HG02870 (cell line): ENCODE measurements around the gene RBM19.
"Not testable (repeated sequence)": the region's sequence is repeated elsewhere in the genome, so short reads cannot be mapped to it uniquely, and the experiment has no call there.

ENCODE experiments used
- ATAC-seq: cut with Tn5 transposase; IDR thresholded peaks from one replicate; pipeline ENCODE4 v1.9.1; 2021; ENCODE audit warnings: mild to moderate bottlenecking, moderate library complexity; ENCODE audit not compliant: unreplicated experiment

The RBM19 gene

DNA sequence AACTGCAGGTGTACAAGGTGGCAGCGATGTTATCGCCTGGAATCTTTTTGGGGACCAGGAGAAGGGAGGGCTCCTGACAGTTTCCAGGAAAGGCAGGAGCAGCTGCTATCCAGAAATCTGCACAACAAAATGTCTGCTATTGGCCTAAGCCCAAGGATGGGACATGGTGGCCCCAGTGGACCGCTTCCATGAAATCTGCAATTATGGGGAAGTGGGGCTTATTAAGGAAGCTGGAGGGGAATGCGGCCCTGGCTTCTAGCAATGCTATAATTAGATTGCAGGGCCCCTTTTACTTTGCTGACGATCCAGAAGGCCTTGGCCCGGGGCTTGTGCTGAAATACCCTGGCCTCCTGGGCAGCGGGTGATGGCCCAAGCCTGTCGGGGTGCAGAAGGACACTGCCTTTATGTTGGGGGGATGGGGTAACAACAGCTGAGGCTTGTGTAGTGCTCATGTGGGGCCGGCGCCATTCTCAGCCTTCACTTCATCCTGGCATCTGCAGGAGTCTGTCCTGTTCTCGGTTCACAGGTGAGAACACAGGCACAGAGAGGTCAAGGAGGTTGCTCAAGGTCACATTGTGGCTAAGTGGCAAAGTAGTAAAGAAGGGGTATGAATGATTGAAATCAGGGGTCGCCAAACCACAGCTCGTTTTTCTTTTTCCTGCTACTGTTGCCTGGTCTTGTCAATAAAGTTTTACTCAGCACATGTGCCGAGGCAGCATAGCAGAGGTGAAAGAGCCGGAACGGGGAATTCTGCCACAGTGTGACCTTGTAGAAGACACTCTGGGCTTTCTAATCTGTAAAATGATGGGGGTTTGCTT is 153.5 kb downstream of the RBM19 start:
- ATAC-seq = no peak

DNA sequence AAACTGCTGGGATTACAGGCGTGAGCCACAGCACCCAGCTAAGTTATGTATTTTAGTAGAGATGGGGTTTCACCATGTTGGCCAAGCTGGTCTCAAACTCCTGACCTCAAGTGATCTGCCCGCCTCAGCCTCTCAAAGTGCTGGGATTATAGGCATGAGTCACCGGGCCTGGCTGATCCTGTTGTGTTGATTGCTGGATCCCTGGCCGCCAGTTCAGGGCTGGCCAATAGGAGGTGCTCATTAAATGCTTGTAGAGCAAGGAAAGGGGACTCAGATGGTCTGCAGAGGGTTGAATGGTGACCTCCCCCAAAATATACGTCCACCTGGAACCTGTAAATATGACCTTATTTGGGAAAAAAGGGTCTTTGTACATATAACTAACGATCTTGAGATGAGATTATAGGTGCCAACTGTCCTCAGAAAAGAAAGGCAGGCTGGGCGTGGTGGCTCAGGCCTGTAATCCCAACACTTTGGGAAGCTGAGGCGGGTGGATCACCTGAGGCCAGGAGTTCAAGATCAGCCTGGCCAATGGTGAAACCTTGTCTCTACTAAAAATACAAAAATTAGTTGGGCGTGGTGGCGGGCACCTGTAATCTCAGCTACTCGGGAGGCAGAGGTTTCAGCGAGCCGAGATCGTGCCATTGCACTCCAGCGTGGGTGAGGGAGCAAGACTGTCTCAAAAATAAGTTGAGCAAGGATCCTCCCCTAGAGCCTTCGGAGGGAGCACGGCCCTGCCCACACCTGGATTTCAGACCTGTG is 156.5 kb downstream of the RBM19 start:
- not testable (repeated sequence) for ATAC-seq

- ATAC-seq = no peak
Observed at GRCh38 chr12:113808095-113808951, 157.8 kb downstream of the RBM19 start.

- ATAC-seq = no peak
Observed at GRCh38 chr12:113805673-113806072, 160.5 kb downstream of the RBM19 start.

DNA sequence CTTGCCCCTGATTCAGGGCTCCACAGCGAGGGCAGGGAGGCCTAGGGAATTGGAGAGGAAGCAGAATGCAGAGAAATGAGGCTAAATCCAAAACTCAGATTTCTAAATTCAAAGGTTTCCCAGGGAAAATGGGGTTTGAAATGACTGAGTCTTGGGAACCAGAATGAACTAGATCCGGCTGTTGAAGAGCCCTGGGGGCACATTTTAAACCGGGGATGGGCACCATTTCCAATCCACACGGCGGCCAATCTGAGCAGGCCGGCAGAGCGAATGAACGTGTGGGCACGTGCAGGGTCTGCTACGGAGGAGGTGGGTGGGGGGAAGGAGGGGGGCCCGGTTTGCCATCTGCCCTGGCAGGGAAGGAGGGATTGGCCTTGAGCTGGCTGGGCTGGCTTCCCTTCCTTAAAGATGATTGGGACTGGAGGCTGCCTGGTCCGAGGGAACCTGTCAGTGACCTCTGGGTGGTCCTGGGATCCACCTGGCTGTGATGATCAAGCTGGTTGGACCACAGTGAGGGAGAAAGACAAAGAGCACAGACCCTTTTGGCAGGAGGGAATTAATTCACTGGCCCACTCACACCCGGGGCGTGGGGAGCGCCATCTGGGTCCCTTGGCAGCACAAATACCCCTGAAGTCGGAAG is 161.0 kb downstream of the RBM19 start:
- ATAC-seq = no peak

DNA sequence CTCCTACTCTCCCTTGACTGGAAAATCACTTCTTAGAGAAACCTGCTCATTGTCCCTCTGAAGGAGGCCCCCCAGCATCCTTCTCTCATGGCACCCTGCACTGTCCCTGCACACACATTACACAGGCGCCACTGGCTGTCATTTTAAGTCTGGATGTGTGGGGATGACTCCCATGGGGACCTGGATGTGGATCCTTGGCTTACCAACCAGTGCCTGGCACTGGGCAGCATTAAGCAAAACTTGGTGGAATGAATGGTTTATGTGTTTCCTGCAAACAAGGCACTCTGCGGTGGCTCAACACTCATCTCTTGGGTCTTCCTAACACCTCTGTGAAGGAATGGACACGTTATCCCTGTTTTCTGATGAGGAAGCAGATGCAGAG is 162.4 kb downstream of the RBM19 start:
- no peak for ATAC-seq

- ATAC-seq = no peak
Observed at GRCh38 chr12:113802966-113803758, 163.0 kb downstream of the RBM19 start.

- ATAC-seq = no peak
Observed at GRCh38 chr12:113802000-113802749, 163.9 kb downstream of the RBM19 start.

GRCh38 chr12:113800201-113800600 is 165.9 kb downstream of the RBM19 start:
- no peak for ATAC-seq

DNA sequence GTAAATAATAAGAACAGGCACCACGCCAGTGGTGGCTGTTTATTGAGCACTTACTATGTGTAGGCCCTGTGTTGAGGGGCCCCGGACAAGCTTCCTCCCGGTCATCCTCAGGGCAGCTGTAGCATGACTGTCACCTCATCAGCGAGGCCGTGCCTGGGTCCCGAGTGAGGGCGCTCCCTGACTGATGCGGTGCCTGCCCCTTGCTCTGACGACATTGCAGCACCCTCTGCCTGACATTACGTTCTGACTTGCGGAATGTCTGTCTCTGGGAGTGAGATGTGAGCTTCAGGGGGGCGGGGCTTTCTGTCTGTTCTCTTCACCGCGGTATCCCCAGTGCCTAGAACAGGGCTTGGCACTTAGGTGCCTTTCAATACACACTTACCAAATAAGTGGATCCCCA is 167.6 kb downstream of the RBM19 start:
- ATAC-seq = no peak

DNA sequence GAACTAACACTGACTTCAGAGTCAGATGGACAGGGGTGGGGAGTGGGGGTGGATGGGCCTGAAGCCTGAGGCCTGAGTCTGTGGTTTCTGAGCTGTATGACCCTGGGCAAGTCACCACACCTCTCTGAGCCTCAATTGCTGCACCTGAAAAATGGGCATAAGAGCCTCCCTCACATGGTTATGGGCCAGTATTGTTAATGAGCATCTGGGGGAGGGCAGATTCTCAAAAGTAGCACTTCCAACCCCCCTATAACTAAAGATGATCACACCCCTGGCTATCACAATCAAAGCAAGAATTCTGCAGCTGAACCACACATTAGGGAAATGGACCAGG is 168.6 kb downstream of the RBM19 start:
- no peak for ATAC-seq

DNA sequence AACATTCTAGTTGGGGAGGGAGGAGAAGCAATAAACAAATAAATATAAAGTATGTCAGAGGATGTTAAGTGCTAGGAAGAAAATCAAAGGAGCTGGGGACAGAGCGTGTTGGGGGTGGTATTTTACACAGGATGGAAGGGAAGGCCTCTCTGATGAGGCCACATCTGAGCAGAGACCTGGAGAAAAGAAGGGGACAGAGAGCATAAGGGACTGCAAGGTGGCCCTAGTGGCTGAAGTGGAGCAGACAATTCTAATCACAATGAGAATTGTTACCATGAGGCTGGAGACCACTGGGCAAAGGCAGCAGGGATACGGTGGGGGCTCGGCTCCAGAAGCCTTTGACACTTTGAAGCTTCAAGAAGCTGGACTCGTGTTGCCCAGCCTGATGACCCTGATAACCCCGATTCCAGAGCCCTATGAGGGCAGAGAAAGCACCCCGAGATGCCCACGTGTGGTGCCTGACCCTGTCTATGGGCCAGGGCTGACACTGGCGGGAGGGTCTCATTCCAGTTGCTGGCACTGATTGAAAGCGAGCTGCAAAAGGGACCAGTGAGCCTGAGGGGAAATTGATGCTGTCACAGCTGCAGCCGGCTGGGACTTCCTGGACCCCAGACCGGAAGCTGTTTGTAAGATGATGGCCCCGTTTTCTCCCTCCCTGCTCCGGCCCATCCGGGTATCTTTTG is 169.1 kb downstream of the RBM19 start:
- ATAC-seq = no peak

- ATAC-seq = no peak
Observed at GRCh38 chr12:113796066-113796827, 169.9 kb downstream of the RBM19 start.

DNA sequence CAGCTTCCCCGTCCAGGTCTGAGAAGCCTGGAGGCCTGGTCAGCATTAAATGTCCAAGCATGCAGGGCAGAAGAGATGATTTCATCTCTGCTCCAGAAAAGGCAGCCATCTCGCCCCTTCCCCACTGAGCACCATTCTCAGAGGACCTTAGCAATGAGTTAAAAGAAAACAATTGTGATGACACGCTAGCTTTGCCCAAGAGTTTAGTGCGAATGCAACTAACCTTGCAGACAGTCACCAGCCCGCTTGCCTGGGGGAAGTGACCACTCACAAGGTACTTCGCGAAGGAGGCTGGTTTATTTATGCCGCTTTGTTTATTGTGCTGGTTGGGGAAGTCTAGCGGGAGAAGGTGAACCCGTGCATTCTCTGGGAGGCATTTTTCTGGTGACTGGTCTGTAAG is 170.7 kb downstream of the RBM19 start:
- ATAC-seq = no peak

- no peak for ATAC-seq
Observed at GRCh38 chr12:113794774-113795173, 171.4 kb downstream of the RBM19 start.

DNA sequence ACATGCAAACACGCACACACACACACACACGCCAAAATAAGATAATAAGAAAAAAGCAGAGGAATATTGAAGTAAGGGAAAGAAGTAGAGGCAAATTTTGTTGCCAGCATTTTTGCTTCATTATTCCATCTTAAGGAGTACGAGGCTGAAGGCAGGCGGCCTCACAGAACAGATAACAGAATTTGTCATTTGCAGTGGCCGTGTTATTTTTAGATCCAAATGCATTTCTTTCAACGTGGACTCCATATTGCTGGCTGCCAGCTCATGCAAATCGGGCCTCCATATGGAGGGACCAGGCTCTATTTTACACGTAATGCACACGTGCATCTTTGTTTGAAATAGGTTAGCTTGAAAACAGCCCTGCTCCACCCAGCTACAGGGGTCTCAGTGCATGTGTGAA is 172.9 kb downstream of the RBM19 start:
- no peak for ATAC-seq

- ATAC-seq = no peak
Observed at GRCh38 chr12:113792450-113792849, 173.7 kb downstream of the RBM19 start.
